Caco-2 (cell line): ENCODE measurements around the gene SNRPN. TPM values are rescaled to one million over a fixed set of nuclear protein-coding genes. Genes with fewer than 3 reads are reported as not detected.

Experiments
- BruUV-seq: library from RNA; stranded (reverse); fragments of 400-500 nt; replicated peaks from 2 replicates; lab custom pipeline; 2021; lab: Mats Ljungman, UMichigan
- CTCF ChIA-PET: fragments of 300-600 bp; sonication (Branson Sonifier 250); formaldehyde crosslinking; loops from one replicate; lab custom pipeline; 2022; ENCODE audit warnings: antibody characterized with exemption; lab: Charles Lee
- POLR2A ChIA-PET: fragments of 300-600 bp; sonication (Branson Sonifier 250); formaldehyde crosslinking; loops from one replicate; lab custom pipeline; 2022; ENCODE audit warnings: antibody characterized with exemption; lab: Charles Lee
- DNase-seq, 2 experiments: peaks; one replicate each; pipeline versions ENCODE4 v3.0.0 to v3.0.0-alpha.2; 2020 to 2022
- H3K27me3 ChIP-seq: replicated peaks from 2 replicates; pipeline ENCODE4 v1.6.0; 2011; ENCODE audit warnings: low read length; ENCODE audit not compliant: control insufficient read depth, insufficient read depth
- H3K36me3 ChIP-seq: 2 replicates; pipeline ENCODE4 v1.5.1; 2011; ENCODE audit warnings: low read length; ENCODE audit not compliant: control insufficient read depth, insufficient read depth
- H3K4me1 ChIP-seq: fragments of 250-450 bp; sonication (Bioruptor Pico); 2 replicates; pipeline ENCODE4 v1.5.1; 2020; ENCODE audit warnings: mild to moderate bottlenecking
- H3K4me3 ChIP-seq: 2 replicates; pipeline ENCODE4 v1.5.1; 2011; ENCODE audit warnings: low read depth, mild to moderate bottlenecking, control low read depth, low read length
- H3K9me3 ChIP-seq: fragments of 250-450 bp; sonication (Bioruptor Pico); 2 replicates; pipeline ENCODE4 v1.5.1; 2020; ENCODE audit warnings: mild to moderate bottlenecking, moderate library complexity
- H3K27ac Mint-ChIP-seq: one replicate; pipeline ENCODE4 v1.8.0; 2022; ENCODE audit warnings: mixed read lengths; ENCODE audit not compliant: unreplicated experiment
- H3K27me3 Mint-ChIP-seq: one replicate; pipeline ENCODE4 v1.8.0; 2022; ENCODE audit warnings: mixed read lengths; ENCODE audit not compliant: insufficient read depth, unreplicated experiment
- H3K36me3 Mint-ChIP-seq: one replicate; pipeline ENCODE4 v1.8.0; 2022; ENCODE audit warnings: mild to moderate bottlenecking, mixed read lengths; ENCODE audit not compliant: insufficient read depth, unreplicated experiment
- H3K4me1 Mint-ChIP-seq: one replicate; pipeline ENCODE4 v1.8.0; 2022; ENCODE audit warnings: low read depth, mixed read lengths; ENCODE audit not compliant: unreplicated experiment
- H3K4me3 Mint-ChIP-seq: one replicate; pipeline ENCODE4 v1.8.0; 2022; ENCODE audit warnings: mild to moderate bottlenecking, moderate library complexity, mixed read lengths; ENCODE audit not compliant: unreplicated experiment
- H3K9me3 Mint-ChIP-seq: one replicate; pipeline ENCODE4 v1.8.0; 2022; ENCODE audit warnings: mixed read lengths; ENCODE audit not compliant: unreplicated experiment
- intact Hi-C: fragments of 100-400 bp; cut with micrococcal nuclease; formaldehyde crosslinking; loops from one replicate; pipeline ENCODE4 v1.10.0; 2022; ENCODE audit not compliant: unreplicated experiment
- total RNA-seq: library from RNA; stranded (reverse); gene quantifications from 2 replicates; pipeline ENCODE4 v1.2.3, GENCODE V29; 2022
- TF ChIP-seq, protein P1 (sequence below), 2 experiments: fragments of 200-600 bp in 1 of 2; IDR thresholded peaks; 1 replicate in 1 of 2; 2 replicates in 1 of 2; pipeline versions ENCODE4 v1.5.1 to v1.8.0; 2011 to 2022; ENCODE audit warnings: antibody characterized with exemption in 1 of 2, control low read depth in 1 of 2, inconsistent platforms in 1 of 2, low read depth in 1 of 2, low read length in 1 of 2, mild to moderate bottlenecking in 1 of 2, moderate library complexity in 1 of 2; ENCODE audit not compliant: insufficient read depth in 1 of 2, severe bottlenecking in 1 of 2, unreplicated experiment in 1 of 2

The SNRPN gene
- total RNA-seq, 1 experiment from 2014 or later: 167 TPM

DNA sequence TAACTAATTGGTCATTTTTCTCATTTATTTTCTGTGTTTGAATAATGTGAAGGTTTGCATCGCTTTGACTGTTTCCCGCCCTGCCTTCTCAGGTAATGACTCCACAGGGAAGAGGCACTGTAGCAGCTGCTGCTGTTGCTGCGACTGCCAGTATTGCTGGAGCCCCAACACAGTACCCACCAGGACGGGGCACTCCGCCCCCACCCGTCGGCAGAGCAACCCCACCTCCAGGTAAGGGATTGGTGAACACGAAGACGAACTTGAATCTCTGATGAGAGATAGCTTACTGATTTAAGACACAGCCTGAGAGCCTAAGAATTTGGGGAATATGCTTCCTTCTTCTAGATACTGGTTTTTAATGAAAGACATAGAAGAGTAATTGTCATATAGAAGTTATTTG is 22.9 kb downstream of the SNRPN start:
- Histone ChIP-seq H3K27me3 (no peaks in the 10 kb centered on the region), H3K4me1 (no peaks in the 10 kb centered on the region), H3K36me3 (peaks cover 5% of the 10 kb centered on the region), H3K9me3 (peaks cover 4% of the 10 kb centered on the region; the same call in 1 of the 2 replicates), H3K4me3 (no peak overlapping the region)
- no peak for DNase-seq
- peaks cover 90% of the 10 kb centered on the region for H3K36me3 Mint-ChIP-seq
- BruUV-seq: no TSS peak
- H3K9me3 Mint-ChIP-seq: no peaks in the 10 kb centered on the region
- no peaks in the 10 kb centered on the region for H3K27me3 Mint-ChIP-seq
- intact Hi-C loops: no loop called here
- no peak overlapping the region for H3K4me3 Mint-ChIP-seq
- no peak overlapping the region for H3K27ac Mint-ChIP-seq
- H3K4me1 Mint-ChIP-seq: no peaks in the 10 kb centered on the region
- CTCF ChIA-PET: interaction anchor here (0.6 kb wide), 1 partner anchor 38 kb away, joined by 6 read pairs; no protein-coding TSS in a partner anchor
- POLR2A ChIA-PET: no interaction called here
- TF ChIP-seq, protein P1, sequence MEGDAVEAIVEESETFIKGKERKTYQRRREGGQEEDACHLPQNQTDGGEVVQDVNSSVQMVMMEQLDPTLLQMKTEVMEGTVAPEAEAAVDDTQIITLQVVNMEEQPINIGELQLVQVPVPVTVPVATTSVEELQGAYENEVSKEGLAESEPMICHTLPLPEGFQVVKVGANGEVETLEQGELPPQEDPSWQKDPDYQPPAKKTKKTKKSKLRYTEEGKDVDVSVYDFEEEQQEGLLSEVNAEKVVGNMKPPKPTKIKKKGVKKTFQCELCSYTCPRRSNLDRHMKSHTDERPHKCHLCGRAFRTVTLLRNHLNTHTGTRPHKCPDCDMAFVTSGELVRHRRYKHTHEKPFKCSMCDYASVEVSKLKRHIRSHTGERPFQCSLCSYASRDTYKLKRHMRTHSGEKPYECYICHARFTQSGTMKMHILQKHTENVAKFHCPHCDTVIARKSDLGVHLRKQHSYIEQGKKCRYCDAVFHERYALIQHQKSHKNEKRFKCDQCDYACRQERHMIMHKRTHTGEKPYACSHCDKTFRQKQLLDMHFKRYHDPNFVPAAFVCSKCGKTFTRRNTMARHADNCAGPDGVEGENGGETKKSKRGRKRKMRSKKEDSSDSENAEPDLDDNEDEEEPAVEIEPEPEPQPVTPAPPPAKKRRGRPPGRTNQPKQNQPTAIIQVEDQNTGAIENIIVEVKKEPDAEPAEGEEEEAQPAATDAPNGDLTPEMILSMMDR (IDR thresholded peaks at IDR 0.05; ENCODE audit: insufficient read depth in 1 of 2, low read depth in 1 of 2, low read length in 1 of 2, severe bottlenecking in 1 of 2, unreplicated experiment in 1 of 2): no peak

DNA sequence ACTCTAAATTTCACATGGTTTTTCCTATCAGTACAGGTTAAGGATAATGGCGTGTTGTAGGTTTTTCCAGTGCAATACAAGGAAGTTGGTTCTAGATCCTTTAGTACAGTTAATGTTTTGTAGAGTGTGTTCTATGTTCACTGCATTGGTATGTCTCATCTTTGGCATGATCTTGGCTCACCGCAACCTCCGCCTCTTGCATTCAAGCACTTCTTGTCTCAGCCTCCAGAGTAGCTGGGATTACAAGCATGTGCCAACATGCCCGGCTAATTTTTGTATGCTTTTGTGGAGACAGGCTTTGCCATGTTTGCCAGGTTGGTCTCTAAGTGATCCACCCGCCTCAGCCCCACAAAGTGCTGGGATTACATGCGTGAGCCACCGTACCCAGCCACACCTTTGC is 30.4 kb downstream of the SNRPN start:
- Histone ChIP-seq H3K9me3 (peaks cover 4% of the 10 kb centered on the region; the same call in 1 of the 2 replicates), H3K27me3 (no peaks in the 10 kb centered on the region), H3K36me3 (peaks cover 4% of the 10 kb centered on the region), H3K4me1 (no peaks in the 10 kb centered on the region), H3K4me3 (no peak overlapping the region)
- intact Hi-C loops: no loop called here
- TF ChIP-seq, protein P1 (IDR thresholded peaks at IDR 0.05; ENCODE audit: insufficient read depth in 1 of 2, low read depth in 1 of 2, low read length in 1 of 2, severe bottlenecking in 1 of 2, unreplicated experiment in 1 of 2): no peak
- H3K9me3 Mint-ChIP-seq: no peaks in the 10 kb centered on the region
- no peak for DNase-seq
- H3K27ac Mint-ChIP-seq: no peak overlapping the region
- H3K4me3 Mint-ChIP-seq: no peak overlapping the region
- H3K36me3 Mint-ChIP-seq: peaks cover 65% of the 10 kb centered on the region
- no TSS peak for BruUV-seq
- no peaks in the 10 kb centered on the region for H3K27me3 Mint-ChIP-seq
- ChIA-PET POLR2A (no interaction called here), CTCF (no interaction called here)
- H3K4me1 Mint-ChIP-seq: no peaks in the 10 kb centered on the region

DNA sequence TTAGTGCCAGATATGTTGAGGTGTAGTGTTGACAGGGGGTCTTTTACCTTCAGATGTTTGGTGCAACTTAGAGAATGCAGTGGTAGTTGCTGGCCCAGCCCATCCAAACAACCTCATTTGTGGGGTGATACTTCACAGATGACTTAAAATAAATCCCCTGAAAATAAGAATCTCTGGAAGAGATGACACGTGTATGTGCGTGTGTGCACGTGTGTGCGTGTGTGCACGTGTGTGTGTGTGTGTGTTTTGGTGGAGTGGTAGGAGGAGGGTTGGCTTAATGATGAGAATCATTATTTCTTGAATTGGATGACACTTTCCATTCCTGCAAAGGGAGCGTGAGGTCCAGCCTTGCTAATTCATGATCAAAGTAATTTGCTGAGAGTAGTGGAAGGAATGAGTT is 31.9 kb downstream of the SNRPN start:
- no peak for DNase-seq
- no peak overlapping the region for H3K4me3 ChIP-seq
- no peaks in the 10 kb centered on the region for H3K4me1 ChIP-seq
- TSS peak; percentile 1 for BruUV-seq
- H3K27me3 ChIP-seq: no peaks in the 10 kb centered on the region
- H3K9me3 ChIP-seq: no peaks in the 10 kb centered on the region
- intact Hi-C loops: no loop called here
- Mint-ChIP-seq H3K4me3 (no peak overlapping the region), H3K36me3 (peaks cover 64% of the 10 kb centered on the region), H3K4me1 (peaks cover 1% of the 10 kb centered on the region), H3K9me3 (no peaks in the 10 kb centered on the region), H3K27ac (no peak overlapping the region), H3K27me3 (no peaks in the 10 kb centered on the region)
- CTCF ChIA-PET: no interaction called here
- POLR2A ChIA-PET: no interaction called here
- peaks cover 4% of the 10 kb centered on the region for H3K36me3 ChIP-seq
- TF ChIP-seq, protein P1 (IDR thresholded peaks at IDR 0.05; ENCODE audit: insufficient read depth in 1 of 2, low read depth in 1 of 2, low read length in 1 of 2, severe bottlenecking in 1 of 2, unreplicated experiment in 1 of 2): no peak
